GM19438 (cell line): ENCODE results near the gene TUNAR.

Experiments
- ATAC-seq: cut with Tn5 transposase; IDR thresholded peaks from one replicate; pipeline ENCODE4 v1.9.1; 2021; ENCODE audit warnings: low read depth; ENCODE audit not compliant: unreplicated experiment

The TUNAR gene

DNA sequence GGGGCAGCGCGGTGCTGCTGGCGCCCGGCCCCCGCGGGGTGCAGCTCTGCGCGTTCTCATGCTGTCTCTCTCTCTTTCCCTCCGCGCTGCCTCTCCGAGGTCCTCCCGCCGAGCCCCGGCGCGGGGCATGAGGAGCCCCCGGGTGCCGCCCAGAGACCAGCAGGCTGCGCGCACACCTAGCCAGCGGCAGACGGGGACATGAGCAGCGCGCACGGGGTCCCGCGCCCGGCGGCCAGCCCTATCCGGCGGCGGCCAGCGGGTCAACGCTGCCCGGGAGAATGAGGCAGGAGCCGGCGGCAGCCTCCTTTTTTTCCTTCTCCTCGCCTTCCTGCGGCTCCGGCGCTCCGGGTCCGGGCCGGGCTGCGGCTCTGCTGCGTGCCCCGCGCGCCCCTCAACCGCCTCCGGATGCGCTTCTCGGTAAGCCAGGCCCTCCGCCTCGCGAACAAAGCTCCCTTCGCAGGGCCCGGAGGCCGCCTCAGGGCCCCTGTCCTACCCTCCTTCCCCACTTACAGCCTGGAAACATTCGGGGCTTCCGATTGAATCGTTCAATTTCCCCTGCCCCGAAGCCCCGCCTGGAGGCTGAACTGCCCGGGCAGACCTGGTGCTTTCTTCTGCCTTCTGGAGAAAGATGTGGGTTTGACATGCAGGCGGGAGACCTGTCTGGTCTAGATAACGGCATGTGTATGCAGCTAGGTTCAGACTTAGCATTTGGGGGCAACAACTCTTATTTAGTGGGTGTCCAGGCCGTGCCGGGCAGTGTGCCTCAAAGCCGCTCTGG lies at the start of gene TUNAR:
Gene TUNAR, plus strand, starts transcription at position 72 of the 778 bp plus-strand sequence.
- ATAC-seq: no peak

DNA sequence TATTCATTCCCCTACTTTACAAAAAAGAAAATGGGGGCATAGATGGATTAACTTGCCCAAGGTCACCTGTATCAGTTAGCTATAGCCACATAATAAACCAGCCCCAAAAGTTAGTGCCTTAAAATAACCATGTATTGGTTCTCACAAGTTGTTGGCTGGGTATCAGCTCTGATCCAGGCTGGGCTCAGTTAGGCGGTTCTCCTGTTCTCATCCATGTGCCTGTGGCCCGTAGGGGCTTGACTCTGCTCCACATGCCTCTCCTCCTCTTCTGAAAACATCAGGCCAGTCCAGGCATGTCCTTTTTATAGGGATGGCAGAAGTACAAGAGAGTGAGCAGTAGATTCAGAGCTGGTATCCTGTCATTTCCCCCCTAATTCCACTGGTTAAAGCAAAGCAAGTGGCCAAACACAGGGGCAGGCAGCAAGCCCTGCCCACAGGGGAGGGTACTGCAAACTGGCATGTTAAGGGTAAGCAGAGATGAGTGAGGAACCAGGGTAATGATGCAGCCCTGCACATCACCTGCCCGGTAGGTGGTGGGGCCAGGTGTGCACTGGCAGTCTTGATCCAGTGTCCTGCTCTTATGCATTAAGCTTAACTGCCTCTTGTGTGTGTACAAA lies 47.9 kb upstream of the TUNAR start:
- ATAC-seq: no peak

DNA sequence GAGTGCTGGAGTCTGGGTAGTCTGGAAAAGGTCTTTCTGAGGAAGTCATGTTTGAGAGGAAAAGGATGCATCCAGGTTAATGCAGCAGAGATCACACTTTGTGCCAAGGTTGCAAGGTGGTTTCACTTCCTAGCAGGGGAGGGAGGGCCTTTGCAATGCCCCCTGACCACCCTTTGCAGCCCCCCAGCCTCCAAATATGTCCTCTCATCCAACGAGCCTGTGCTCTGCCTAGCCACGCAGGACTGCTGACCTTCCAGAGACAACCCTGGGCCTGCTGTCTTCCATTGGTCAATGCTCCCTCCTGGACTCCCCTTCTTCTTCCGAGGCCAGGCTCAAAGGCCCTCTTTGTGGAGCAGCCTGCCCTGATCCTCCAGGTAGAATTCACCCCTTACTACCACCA lies 47.3 kb upstream of the TUNAR start:
- no peak for ATAC-seq

DNA sequence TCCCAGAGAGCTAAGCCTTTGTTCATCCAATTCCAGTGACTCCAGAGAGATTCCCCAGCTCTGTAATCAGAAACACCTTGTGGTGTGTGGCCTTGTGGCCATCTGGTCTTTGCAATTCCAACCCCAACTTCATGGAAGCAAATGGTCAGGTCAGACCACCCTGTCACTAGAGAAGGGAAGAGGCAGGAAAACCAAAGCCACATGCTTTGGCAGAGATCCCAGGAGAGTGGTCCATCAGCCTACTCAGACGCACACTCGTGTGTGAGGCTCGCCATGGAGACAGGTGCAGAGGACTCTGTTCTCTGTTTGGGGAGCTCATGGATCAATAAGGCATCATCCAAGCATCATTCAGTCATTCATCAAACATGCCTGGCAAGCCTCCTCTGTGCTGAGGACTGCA lies 46.2 kb upstream of the TUNAR start:
- ATAC-seq: no peak

DNA sequence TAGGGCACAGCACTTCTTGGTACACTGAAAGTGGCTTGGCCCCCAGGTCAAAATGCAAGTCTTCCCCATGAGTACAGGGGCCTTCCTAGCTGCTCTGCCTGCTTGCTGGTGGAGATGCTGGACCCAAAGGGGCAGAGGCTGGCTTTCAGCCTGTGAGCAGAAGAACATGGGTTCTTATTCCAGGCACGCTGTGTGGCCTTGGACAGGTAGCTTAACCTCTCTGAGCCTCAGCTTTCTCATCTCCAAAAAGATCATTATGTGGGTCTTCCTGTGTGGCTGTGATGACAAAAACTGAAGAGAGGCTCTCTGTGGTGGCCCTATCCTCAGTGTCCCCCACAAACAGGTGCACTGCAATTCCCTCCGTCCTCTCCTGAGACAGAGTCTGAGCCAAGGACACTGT lies 45.6 kb upstream of the TUNAR start:
- no peak for ATAC-seq

DNA sequence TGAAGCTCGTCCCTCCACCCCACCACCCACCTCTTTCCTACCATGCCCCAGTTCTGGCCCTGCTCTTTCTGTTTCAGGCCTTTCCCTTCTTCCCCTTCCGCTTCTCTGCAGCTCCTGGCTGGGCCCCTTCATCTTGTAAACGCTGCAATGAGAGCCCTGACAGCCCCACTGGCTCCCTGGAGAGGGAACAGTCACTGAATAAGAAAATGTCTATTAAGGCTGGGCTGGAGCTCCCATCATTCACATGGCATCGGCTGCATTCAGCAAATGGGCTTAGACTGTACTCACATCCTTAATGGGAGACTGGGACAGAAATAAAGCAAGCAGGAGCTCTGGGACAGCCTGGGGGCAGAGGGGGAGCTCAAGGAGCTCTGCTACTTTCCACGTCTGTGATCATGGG lies 45.2 kb upstream of the TUNAR start:
- ATAC-seq: no peak

DNA sequence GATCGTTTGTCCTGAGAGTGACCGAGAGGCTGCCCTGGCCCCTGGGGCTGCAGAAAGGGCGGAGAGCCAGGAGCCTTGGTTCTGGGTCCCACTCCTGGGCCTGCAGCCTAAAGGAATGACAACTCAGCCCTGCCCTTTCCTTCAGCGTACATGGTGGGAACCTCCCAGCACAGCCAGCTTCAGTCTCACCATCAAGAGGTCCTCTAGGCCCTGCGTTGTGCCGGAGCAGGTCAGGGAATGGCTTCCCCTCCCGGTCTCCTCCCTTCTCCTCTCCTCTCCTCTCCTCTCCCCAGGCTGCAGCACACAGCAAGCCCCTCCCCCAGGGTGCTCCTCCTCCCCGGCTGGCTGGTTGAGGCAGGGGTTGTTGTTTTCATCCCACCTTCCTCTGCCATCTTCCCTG lies 44.6 kb upstream of the TUNAR start:
- ATAC-seq: no peak

DNA sequence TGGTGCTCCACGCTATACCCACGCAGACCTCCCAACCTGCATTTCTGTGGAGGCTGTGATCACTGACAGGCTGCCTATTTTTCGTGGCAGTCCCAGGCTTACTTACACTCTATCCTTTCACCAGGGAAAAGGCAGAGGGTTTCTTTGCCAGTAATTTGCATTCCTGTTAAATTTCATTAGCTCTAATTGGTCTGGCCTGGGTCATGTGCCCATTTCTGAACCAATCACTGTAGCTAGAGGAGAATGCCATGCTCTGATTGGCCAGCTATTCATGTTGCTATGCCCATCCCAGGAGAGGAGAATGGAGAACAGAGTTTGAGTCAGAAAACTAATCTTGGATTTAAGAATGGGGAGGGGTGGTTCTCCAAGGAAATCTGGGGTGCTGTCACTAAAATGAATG lies 43.2 kb upstream of the TUNAR start:
- ATAC-seq: no peak

DNA sequence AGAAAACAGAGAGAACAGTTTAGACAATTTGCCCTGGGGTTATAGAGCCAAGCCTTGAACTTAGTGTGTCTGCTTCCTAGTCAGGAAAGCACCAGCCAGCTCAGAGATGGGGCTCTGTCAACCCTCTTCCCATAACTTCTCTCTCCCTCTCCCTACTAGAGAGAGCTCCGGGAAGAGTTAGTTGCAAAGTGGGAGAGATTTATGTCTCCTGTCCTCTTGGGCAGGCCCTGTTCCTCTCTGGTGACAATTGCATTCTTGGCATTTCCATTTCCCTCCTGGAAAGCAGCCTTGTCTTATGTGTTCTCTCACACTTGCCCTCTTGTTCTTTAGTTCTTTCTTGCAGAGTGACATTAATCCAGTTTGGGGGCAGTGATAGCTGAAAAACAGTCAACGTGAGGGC lies 42.1 kb upstream of the TUNAR start:
- no peak for ATAC-seq

DNA sequence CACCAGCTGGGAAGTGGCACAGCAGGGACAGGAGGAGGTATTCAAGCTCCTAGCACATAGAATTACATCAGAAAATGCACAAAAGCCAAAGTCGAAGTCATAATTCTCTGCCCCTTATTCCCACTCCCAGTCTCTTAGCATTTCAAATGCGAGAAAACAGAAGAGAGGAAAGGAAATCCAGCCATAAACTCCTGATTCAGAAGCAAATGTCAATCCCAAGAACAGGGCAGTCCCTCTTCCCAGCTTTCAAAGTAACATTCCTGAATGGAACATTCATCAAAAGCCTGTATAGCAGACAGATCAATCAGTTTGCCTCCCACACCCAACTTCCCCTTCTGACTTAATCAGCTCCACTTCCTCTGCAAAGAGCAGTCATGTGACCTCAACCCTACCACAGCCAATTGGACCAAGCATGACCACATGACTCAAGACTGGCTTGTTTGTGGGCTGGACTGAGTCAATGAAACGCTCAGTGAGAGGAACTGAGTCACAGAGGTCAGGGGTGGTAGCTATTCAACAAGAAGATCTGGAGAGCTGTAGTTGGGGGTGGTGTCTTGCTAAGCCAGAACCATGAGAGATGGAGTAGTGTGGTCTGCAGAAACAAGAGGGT lies 41.4 kb upstream of the TUNAR start:
- no peak for ATAC-seq

DNA sequence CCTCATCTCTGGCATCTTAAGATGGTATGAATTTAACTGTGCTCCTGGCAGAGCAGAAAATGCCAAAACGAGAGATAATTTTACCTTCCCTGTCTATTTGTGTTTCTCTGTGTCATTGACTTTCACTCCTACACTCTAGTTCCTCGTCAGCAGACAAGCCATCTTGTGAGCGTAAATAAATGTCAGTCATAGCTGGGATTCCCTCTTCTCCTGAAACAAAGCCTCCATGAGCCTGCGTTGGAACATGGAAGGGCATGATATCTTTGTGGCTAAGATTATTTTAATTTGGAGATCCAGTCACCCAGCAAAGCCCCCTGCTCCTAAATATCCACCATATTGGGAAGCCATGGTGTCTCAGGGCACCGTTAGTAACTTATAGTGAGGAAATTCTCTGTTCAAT lies 37.8 kb upstream of the TUNAR start:
- no peak for ATAC-seq

DNA sequence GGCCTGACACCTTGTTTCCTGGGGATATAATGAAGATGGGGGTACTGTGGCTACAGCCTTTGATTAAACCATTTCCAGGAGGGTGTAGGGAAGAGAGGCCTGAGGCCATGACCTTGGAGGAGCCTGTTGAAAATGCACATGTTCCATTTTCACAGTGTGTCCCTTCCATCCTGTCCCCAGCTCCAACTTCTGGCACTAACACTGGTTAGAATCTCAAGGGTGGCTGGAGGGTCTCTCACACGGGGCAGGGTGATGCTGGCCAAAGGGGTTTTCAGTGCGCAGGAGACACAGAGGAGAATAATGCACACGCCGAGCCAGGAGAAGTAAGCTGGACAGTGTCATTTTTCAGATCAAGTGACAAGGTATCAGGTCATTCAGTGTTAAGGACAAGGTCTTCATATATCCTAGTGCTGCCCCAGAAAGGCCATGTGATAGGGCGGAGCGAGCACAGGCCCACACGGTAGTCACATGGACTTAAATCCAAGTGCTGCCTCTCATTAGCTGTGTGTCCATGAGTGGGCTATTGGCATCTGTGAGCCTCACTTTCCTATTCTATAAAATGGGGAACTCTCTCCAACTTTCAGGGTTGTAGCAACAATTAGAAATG lies 36.4 kb upstream of the TUNAR start:
- no peak for ATAC-seq

DNA sequence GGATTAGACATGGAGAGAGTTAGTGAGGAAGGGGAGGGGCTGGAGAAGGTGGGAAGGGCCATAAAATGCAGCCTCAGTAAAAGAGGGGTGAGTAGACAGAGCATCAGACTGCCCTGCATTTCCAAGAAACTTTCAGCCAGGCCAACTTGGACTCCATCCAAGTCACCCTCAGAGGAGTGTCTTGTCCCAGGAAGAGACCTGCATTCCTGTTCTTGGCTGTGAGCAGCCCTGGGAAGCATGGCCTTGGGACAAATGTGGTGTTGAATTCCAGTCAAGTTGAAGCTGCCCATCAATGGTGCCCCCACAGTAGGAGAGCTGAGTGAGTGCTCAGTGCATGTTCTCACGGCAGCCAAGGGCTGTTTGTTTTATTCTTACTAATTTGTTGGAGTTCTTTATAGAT lies 35.0 kb upstream of the TUNAR start:
- no peak for ATAC-seq

DNA sequence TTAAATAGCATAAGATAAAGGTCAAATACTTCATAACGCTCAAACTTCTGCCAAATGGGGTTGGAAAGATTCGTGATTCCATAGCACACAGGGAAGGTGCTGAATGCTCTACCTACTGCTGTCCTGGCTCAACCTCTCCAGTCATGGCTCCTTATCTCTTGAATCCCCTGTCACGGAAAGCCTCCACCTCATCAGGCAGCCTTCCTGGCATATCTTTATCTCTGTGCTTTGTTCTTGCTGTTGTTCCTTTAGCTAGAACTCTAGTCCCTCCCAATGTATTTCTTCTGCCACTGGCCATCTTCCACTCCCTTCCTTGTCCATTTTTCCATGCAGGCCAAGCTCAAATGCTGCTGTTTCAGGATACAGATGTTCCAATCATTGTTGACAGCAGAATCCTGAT lies 26.9 kb upstream of the TUNAR start:
- ATAC-seq: no peak

DNA sequence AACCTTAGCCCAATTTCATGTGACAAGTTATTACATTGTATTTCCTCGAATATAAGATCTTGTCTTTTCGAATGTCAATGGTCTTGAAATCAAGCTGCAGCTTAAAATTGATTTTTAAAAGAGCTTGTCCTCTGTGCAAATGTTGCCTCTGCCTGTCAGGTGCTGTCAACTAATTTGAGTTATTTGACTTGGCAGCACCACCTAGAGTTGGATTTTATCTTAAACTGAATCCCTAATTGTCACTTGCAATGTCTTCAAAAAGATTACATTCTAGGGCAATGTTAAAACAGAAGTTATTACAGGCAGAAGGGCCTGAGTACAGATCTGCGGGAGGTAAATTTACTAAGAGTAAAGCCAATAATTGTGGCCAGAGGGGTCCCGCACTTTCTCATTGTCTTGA lies 26.2 kb upstream of the TUNAR start:
- ATAC-seq: no peak

DNA sequence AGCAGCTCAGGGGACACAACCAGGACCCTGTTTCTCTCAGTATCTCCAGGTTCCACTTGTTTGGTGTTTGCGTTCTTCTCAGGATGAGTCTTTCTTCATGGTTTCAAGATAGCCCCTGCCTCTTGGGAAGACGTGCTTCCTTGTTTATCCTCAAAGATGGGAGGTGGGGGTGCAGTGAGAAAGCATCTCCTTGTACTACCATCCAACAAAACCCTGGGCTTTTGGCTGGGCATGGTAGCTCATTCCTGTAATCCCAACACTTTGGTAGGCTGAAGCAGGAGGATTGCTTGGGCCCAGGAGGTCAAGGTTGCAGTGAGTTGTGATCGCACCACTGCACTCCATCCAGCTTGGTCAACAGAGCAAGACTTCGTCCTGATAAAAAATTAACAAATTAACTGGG lies 21.0 kb upstream of the TUNAR start:
- no peak for ATAC-seq

DNA sequence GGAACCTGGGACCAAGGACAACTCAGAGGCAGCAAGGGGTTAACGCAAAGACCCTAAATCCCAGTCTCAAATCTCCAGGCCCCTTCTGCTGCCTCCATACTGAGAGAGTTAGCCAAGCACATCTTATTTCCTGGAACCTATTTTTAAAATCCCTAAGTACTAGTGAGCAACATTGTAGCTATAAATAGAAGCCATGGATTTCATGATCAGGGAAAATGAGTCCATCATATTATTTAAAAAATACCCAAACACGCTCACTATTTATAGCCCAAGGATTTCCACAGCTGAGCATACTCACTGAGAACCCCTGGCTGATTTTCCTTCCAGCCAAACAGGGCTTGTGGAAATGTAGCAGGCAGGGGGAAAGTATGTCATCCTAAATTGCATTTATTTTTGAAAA lies 19.4 kb upstream of the TUNAR start:
- ATAC-seq: no peak

DNA sequence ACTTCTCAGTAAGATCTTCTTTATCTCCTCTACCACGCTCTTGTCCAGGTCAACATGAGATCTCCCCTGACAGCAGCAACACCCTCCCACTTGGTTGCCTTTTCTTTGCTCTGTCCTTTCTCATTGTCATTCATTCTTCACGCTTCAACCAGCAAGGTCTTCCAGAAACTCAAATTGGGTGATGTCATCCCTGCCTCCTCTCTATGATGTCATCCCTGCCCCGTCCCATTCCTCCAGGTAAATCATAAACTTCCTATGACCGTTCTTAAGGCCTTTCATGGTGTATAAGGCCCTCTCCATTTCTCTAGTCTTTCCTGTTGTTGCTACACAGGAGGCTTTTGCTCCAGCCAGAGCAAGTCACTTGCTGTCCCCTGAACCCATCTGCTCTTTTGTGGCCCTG lies 17.7 kb upstream of the TUNAR start:
- ATAC-seq: no peak

DNA sequence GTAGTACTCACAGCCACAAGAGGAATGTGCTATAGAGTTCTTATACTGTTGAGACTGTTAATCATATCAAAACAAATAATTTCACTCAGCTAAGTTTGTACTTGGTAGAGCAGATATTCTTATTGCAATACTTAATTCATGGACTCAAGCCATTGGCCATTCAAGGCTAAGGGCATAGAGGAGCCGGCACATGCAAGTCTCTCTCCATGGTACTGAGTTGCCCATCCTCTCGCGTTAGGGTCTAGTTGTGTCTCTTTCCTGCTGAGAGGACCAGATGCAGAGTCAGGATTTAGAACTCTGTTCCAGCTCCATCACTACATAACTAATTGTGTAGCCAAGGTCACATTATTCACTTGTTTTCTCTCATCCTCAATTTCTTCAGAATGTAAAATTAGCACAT lies 14.4 kb upstream of the TUNAR start:
- no peak for ATAC-seq

DNA sequence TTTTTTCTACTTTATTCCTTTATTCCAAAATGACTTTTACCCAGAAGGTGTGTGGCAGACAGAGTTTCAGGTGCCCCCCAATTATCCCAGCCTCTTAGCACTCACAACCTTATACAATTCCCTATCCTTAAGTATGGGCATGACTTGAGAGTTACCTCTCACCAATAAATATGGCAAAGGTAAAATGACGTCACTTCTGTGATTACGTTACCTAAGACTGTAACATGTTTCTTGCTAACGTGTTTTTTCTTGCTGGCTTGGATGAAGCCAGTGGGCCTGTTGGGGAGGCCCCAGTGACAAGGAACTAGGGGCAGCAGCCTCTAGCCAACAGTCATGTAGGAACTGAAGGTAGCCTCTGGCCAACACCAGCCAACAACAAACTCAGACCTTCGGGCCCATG lies 13.3 kb upstream of the TUNAR start:
- ATAC-seq: no peak

DNA sequence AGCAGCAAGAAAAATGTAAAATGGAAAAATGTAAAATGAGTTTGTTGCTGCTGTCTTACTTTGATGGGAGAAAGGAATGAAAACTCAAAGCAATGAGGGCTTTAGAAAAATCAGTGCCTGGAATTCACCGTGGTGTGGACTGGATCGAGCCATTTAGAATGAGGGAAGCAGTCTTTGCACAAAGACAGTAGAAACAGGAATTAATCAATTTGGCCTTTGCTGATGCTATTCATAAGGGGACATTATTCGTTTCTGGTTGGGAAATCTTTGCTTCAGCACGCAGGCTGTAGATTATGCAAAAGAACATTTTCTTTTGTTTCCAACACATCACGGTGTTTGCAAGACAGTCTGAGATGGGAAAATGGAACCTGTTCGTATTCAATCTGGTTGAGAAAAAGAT lies 6.9 kb upstream of the TUNAR start:
- no peak for ATAC-seq

DNA sequence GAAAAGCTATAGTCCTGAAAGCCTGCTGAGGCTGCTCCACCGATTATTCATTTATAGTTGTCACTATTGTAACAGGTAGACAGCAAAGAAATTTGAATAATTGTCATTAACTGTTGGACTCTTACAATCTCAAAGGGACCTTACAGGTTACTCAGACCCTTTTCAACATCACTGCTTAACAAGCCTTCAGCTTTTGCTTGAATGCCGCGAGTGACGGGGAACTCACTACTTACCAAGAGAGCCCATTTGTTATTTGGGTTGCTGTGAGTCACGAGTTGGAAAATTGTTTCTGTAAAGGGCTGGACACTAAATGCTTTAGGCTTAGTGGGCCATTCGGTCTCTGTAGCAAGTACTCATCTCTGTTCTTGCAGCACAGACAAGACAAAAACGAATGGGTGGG lies 5.9 kb upstream of the TUNAR start:
- no peak for ATAC-seq
